GM23338 (cell line): Measurements from ENCODE around the gene RNF225.
A peak's percentile ranks its signal among the peaks of the same experiment; 100 is the strongest.

Source experiments
- CREB1 ChIP-seq: fragments of 250-450 bp; sonication (Bioruptor Pico); IDR thresholded peaks from 2 replicates; pipeline ENCODE4 v1.5.0; 2020; ENCODE audit warnings: low read depth, mild to moderate bottlenecking, moderate library complexity
- CTCF ChIP-seq, 2 experiments: fragments of 200-600 bp in 1 of 2; sonication (generic) in 1 of 2; conservative IDR thresholded peaks; 2 replicates each; pipeline versions ENCODE4 v1.5.1 to v1.6.1; 2016 to 2017; ENCODE audit warnings: antibody characterized with exemption in 2 of 2, low read depth in 2 of 2, mild to moderate bottlenecking in 2 of 2, moderate library complexity in 1 of 2
- ETS1 ChIP-seq: IDR thresholded peaks from 2 replicates; pipeline ENCODE4 v1.6.1; 2016; ENCODE audit warnings: antibody characterized with exemption
- EZH2 ChIP-seq: fragments of 200-600 bp; sonication (generic); IDR thresholded peaks from one replicate; pipeline ENCODE4 v1.8.0; 2017; ENCODE audit warnings: antibody characterized with exemption, mild to moderate bottlenecking, low read depth; ENCODE audit not compliant: unreplicated experiment
- EZH2phosphoT487 ChIP-seq: fragments of 200-600 bp; sonication (generic); IDR thresholded peaks from one replicate; pipeline ENCODE4 v1.8.1; 2018; ENCODE audit warnings: antibody characterized with exemption; ENCODE audit not compliant: unreplicated experiment
- JUNB ChIP-seq: IDR thresholded peaks from one replicate; pipeline ENCODE4 v1.6.1; 2016; ENCODE audit warnings: antibody characterized with exemption; ENCODE audit not compliant: unreplicated experiment
- POLR2AphosphoS5 ChIP-seq: IDR thresholded peaks from 2 replicates; pipeline ENCODE4 v1.6.1; 2016; ENCODE audit warnings: antibody characterized with exemption, low read depth
- REST ChIP-seq: IDR thresholded peaks from one replicate; pipeline ENCODE4 v1.6.1; 2018; ENCODE audit warnings: antibody characterized with exemption; ENCODE audit not compliant: unreplicated experiment
- STAT1 ChIP-seq: IDR thresholded peaks from one replicate; pipeline ENCODE4 v1.6.1; 2016; ENCODE audit warnings: antibody characterized with exemption; ENCODE audit not compliant: unreplicated experiment
- ZNF114 ChIP-seq: fragments of 250-450 bp; sonication (Bioruptor Pico); IDR thresholded peaks from 2 replicates; pipeline ENCODE4 v1.5.0; 2020; ENCODE audit warnings: mild to moderate bottlenecking, moderate library complexity
- ZNF462 ChIP-seq: fragments of 250-450 bp; sonication (Bioruptor Pico); IDR thresholded peaks from 2 replicates; pipeline ENCODE4 v1.5.0; 2020; ENCODE audit warnings: mild to moderate bottlenecking, moderate library complexity

- TF ChIP-seq CTCF (conservative IDR thresholded peaks at IDR 0.05; ENCODE audit: low read depth in 2 of 2) = no peak
- no peak for TF ChIP-seq EZH2
- TF ChIP-seq REST = no peak
- no peak for TF ChIP-seq EZH2phosphoT487
- no peak for TF ChIP-seq ZNF462 (CRISPR knock-in tag)
- peak; percentile 89 for TF ChIP-seq POLR2AphosphoS5
- TF ChIP-seq STAT1 = no peak
- TF ChIP-seq ZNF114 (CRISPR knock-in tag) = no peak
- TF ChIP-seq CREB1 (CRISPR knock-in tag) = peak; percentile 94
- TF ChIP-seq JUNB = no peak
- TF ChIP-seq ETS1 = no peak
These were observed 5.7 kb downstream of the RNF225 start for GRCh38 chr19:58400916-58401839.
